ENCODE measurements around the gene AXDND1.

DNA sequence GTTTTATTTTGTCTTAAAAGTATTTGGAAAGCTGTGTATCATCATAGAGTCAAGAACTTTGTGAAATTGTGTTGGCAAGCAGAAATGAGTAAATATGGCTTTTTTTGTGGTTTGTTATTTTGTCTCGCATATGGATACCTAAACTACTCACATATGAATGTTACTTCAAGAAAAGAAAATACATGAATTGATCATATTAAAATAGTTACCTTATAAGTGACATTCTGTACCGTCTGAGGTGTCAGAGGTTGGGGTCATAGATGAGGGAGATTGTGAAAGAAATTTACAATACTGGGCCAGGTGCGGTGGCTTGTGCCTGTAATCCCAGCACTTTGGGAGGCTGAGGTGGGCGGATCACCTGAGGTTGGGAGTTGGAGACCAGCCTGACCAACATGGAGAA is 31.3 kb upstream of the AXDND1 start:
- TF ChIP-seq SUZ12 (IDR thresholded peaks at IDR 0.05; ENCODE audit: extremely low read depth, insufficient read depth, insufficient read length) = no peak
- no peak for TF ChIP-seq ZNF274 (IDR thresholded peaks at IDR 0.05; ENCODE audit: low read depth, low read length)
- no peak for TF ChIP-seq YY1 (IDR thresholded peaks at IDR 0.05; ENCODE audit: insufficient read depth, insufficient read length)

Measured in NT2/D1 (cell line).